GM10847 (cell line): ENCODE measurements around the gene CLEC1A.

ENCODE experiments used
- POLR2A ChIP-seq: IDR thresholded peaks from 2 replicates; pipeline ENCODE4 v1.6.1; 2011; ENCODE audit not compliant: insufficient read length; ENCODE audit errors: extremely low read depth

CLEC1A gene

DNA sequence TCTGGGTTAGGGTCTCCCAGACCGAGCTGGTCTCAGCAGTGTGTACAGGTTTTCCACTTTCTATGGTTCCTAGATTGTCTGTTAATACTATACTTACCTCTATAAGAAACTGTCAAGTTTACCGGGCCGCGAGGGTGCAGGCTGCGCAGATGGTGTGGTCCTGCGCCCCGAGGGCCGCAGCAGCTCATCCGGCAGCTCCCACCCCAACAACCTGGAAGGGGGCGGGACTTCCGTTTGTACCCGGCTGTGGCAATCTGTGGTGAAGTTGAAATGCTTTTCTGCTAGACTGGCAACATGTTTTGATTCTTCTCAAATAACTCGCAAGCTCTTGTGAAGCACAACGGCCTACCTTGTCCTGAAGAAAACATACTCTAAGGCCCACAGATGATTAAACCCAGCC, 68.3 kb downstream of the CLEC1A start, which contains the start of gene CLEC9A:
CLEC9A (plus strand) TSS at position 237 of the 400 bp plus-strand sequence. CDS start 22,006 bp downstream, outside the sequence.
- TF ChIP-seq POLR2A: no peak

GRCh38 chr12:10027721-10028120, 71.1 kb downstream of the CLEC1A start:
- no peak for TF ChIP-seq POLR2A

GRCh38 chr12:10027311-10027710, 71.5 kb downstream of the CLEC1A start:
- no peak for TF ChIP-seq POLR2A

- no peak for TF ChIP-seq POLR2A
Observed at GRCh38 chr12:10025236-10025635, 73.5 kb downstream of the CLEC1A start.

DNA sequence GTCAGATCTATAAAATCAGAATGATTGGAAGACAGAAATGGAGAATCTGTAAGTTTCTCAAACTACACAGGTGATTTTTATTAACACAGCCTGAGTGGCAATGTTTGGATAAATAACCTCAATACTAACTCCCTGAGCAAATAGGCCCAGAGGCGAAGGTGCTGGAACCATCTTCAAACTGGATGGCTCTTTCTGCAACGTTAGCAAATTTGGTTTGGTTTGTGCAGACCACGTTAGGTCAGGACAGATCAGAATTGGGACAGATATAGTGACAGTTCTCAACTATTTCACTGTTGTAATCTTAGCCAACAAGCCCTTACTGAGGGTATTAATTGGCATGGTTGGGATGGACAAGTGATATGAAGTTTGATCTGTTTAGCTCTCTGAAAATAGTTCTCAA, 77.4 kb downstream of the CLEC1A start:
- TF ChIP-seq POLR2A: no peak
